SU-DHL-6 (cell line): ENCODE measurements around the gene ZNF618.

ENCODE experiments used
- H2AFZ ChIP-seq: fragments of 200-600 bp; sonication (generic); 2 replicates; pipeline ENCODE4 v1.6.1; 2014; ENCODE audit warnings: low read depth, mild to moderate bottlenecking, moderate library complexity, mixed read lengths, antibody characterized with exemption, low read length; ENCODE audit not compliant: severe bottlenecking
- H3F3A ChIP-seq: fragments of 200-600 bp; shearing (Covaris generic); 2 replicates; pipeline ENCODE4 v1.6.0; 2016; ENCODE audit warnings: antibody characterized with exemption, mild to moderate bottlenecking; ENCODE audit not compliant: insufficient read depth
- H3K27ac ChIP-seq: fragments of 200-600 bp; sonication (generic); 2 replicates; pipeline ENCODE4 v1.5.1; 2016; ENCODE audit warnings: low read depth, mild to moderate bottlenecking, low read length, moderate library complexity, mixed read lengths
- H3K27me3 ChIP-seq: fragments of 200-600 bp; sonication (generic), shearing (Covaris generic); 2 replicates; pipeline ENCODE4 v1.6.0; 2014; ENCODE audit warnings: mild to moderate bottlenecking, low read length
- H3K36me3 ChIP-seq: fragments of 200-600 bp; sonication (generic); 2 replicates; pipeline ENCODE4 v1.6.1; 2014; ENCODE audit warnings: mild to moderate bottlenecking, low read length, mixed read lengths
- H3K4me2 ChIP-seq: fragments of 300-600, 200-600 bp; shearing (Covaris generic), sonication (generic); 2 replicates; pipeline ENCODE4 v1.6.0; 2014; ENCODE audit warnings: low read length, low read depth, mild to moderate bottlenecking; ENCODE audit not compliant: poor library complexity, severe bottlenecking
- H3K4me3 ChIP-seq: fragments of 200-600 bp; sonication (generic); 2 replicates; pipeline ENCODE4 v1.5.1; 2014; ENCODE audit warnings: antibody characterized with exemption, low read length, mild to moderate bottlenecking, mixed read lengths; ENCODE audit not compliant: insufficient read depth, poor library complexity, severe bottlenecking
- H3K79me2 ChIP-seq: fragments of 200-600 bp; sonication (generic); 2 replicates; pipeline ENCODE4 v1.6.1; 2014; ENCODE audit warnings: mild to moderate bottlenecking, low read length, moderate library complexity; ENCODE audit not compliant: insufficient read depth
- H3K9ac ChIP-seq: fragments of 200-600 bp; sonication (generic); 2 replicates; pipeline ENCODE4 v1.7.0; 2014; ENCODE audit warnings: mild to moderate bottlenecking, low read length
- H3K9me2 ChIP-seq: fragments of 200-600 bp; sonication (generic); replicated peaks from 2 replicates; pipeline ENCODE4 v1.6.1; 2014; ENCODE audit warnings: low read length; ENCODE audit not compliant: insufficient read depth
- H3K9me3 ChIP-seq: fragments of 200-600 bp; sonication (generic); 2 replicates; pipeline ENCODE4 v1.6.1; 2014; ENCODE audit warnings: low read length, mixed read lengths; ENCODE audit not compliant: insufficient read depth
- H4K20me1 ChIP-seq: fragments of 200-600 bp; sonication (generic); 2 replicates; pipeline ENCODE4 v1.6.1; 2014; ENCODE audit warnings: low read depth, mild to moderate bottlenecking, antibody characterized with exemption, low read length, moderate library complexity, mixed read lengths
- EZH2phosphoT487 ChIP-seq: fragments of 200-600 bp; sonication (generic), shearing (Covaris generic); conservative IDR thresholded peaks from 2 replicates; pipeline ENCODE4 v1.6.1; 2018; ENCODE audit warnings: mild to moderate bottlenecking, antibody characterized with exemption, low read length, moderate library complexity, mixed read lengths
- TF ChIP-seq, protein P1 (sequence below): fragments of 200-600 bp; sonication (generic); IDR thresholded peaks from one replicate; pipeline ENCODE4 v1.5.1; 2017; ENCODE audit warnings: antibody characterized with exemption, mild to moderate bottlenecking, low read length, moderate library complexity; ENCODE audit not compliant: insufficient read depth, poor library complexity, severe bottlenecking

Gene ZNF618

GRCh38 chr9:114097613-114098020 is 221.5 kb downstream of the ZNF618 start:
- Histone ChIP-seq H4K20me1 (no peaks in the 10 kb centered on the region), H3K4me2 (no peak overlapping the region), H3K9me2 (no peaks in the 10 kb centered on the region), H3K27ac (no peak overlapping the region), H3K79me2 (no peaks in the 10 kb centered on the region), H2AFZ (no peak overlapping the region), H3K4me3 (no peak overlapping the region), H3K9ac (no peak overlapping the region), H3F3A (no peaks in the 10 kb centered on the region), H3K9me3 (no peaks in the 10 kb centered on the region), H3K36me3 (no peaks in the 10 kb centered on the region), H3K27me3 (no peaks in the 10 kb centered on the region)
- TF ChIP-seq, protein P1, sequence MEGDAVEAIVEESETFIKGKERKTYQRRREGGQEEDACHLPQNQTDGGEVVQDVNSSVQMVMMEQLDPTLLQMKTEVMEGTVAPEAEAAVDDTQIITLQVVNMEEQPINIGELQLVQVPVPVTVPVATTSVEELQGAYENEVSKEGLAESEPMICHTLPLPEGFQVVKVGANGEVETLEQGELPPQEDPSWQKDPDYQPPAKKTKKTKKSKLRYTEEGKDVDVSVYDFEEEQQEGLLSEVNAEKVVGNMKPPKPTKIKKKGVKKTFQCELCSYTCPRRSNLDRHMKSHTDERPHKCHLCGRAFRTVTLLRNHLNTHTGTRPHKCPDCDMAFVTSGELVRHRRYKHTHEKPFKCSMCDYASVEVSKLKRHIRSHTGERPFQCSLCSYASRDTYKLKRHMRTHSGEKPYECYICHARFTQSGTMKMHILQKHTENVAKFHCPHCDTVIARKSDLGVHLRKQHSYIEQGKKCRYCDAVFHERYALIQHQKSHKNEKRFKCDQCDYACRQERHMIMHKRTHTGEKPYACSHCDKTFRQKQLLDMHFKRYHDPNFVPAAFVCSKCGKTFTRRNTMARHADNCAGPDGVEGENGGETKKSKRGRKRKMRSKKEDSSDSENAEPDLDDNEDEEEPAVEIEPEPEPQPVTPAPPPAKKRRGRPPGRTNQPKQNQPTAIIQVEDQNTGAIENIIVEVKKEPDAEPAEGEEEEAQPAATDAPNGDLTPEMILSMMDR: no peak
- TF ChIP-seq EZH2phosphoT487: no peak

DNA sequence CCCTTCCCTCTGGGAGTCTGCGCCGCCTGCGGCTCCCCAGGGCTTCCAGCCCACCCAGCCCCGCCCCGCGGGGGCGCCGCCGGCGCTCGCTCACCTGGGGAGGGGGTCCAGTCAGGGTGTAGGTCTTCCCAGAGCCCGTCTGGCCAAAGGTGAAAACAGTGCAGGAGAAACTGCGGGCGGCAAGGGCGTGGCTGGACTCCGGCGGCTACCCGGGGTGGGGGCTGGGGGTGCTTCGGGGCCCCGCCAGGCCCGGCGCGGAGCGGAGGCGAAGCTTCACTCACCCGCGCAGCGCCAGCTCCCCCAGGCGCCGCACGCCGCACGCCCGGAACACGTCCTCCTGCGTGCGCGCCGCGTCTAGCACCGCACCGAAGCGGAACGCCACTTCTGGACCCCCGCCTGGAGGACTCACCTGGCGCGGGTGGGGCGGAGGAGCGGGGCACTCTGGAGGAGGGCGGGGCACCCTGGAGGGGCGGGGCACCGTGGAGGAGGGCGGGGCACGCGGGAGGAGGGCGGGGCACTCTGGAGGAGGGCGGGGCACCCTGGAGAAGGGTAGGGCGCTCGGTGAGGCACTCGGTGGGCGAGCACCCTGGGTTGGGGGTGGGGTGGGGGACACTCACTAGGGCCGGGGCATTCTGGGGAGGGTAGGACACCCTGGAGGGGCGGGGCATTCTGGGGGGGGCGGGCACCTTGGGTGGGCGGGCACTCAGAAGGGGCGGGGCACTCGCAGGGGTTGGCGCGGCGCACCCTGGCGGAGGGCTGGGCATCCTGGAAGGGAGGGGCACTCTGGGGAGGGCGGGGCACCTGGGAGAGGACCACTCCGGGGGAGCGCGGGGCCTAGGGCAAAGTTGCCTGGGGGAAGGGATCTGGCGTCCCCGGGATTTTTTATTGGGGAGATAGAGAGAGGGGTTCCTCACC is 222.2 kb downstream of the ZNF618 start:
- Histone ChIP-seq H3K27ac (no peak overlapping the region), H3F3A (no peaks in the 10 kb centered on the region), H3K36me3 (no peaks in the 10 kb centered on the region), H3K79me2 (no peaks in the 10 kb centered on the region), H3K9me3 (no peaks in the 10 kb centered on the region), H3K9ac (no peak overlapping the region), H3K27me3 (no peaks in the 10 kb centered on the region), H3K4me3 (no peak overlapping the region), H4K20me1 (no peaks in the 10 kb centered on the region), H3K4me2 (no peak overlapping the region), H2AFZ (no peak overlapping the region), H3K9me2 (no peaks in the 10 kb centered on the region)
- TF ChIP-seq EZH2phosphoT487: no peak
- TF ChIP-seq, protein P1: no peak

- no peaks in the 10 kb centered on the region for H3K36me3 ChIP-seq
- no peak within 1 kb of the TSS for H3K27ac ChIP-seq
- H3K9me3 ChIP-seq: no peaks in the 10 kb centered on the region
- no peak for TF ChIP-seq EZH2phosphoT487
- TF ChIP-seq, protein P1: no peak
- H3K4me3 ChIP-seq: no peak within 1 kb of the TSS
- H3F3A ChIP-seq: no peaks in the 10 kb centered on the region
- H3K9me2 ChIP-seq: no peaks in the 10 kb centered on the region
- no peak within 1 kb of the TSS for H3K9ac ChIP-seq
- H3K27me3 ChIP-seq: no peaks in the 10 kb centered on the region
- no peak within 1 kb of the TSS for H2AFZ ChIP-seq
- H4K20me1 ChIP-seq: no peaks in the 10 kb centered on the region
- no peak within 1 kb of the TSS for H3K4me2 ChIP-seq
- H3K79me2 ChIP-seq: no peaks in the 10 kb centered on the region
Observed at GRCh38 chr9:114098936-114099668, 223.0 kb downstream of the ZNF618 start, which contains the start of gene KIF12. TSS of gene KIF12 (minus strand) at chr9:114099292. CDS start at chr9:114099276, 16 bp downstream.
